A549 treated with AZD2906 at 1 μM for 4 hours (cell line): ENCODE results near the gene DSCAML1. TPM values are rescaled to one million over a fixed set of nuclear protein-coding genes. Genes with fewer than 3 reads are reported as not detected.

Experiments used
- total RNA-seq: library from RNA; stranded (reverse); fragments of 200-300 nt; extraction: Qiagen RNA extraction; gene quantifications from 5 replicates; pipeline ENCODE4 v1.2.3, GENCODE V29; 2022

DSCAML1 gene
- total RNA-seq: 0.14 to 0.64 TPM (median 0.34 TPM) in 5 replicates

GRCh38 chr11:117796872-117797529 is at the start of gene DSCAML1:
Gene DSCAML1, minus strand, starts transcription at chr11:117797216. Its CDS starts 137 bp downstream, at chr11:117797079.

GRCh38 chr11:117824571-117825537 is 27.8 kb upstream of the DSCAML1 start, which contains the start of gene FXYD2:
Gene FXYD2, minus strand, starts transcription at chr11:117824744. Its CDS starts 66 bp downstream, at chr11:117824678.

Other genes with a start within 250 kb of the DSCAML1 start
- 13.5 to 21.2 TPM (median 15.8 TPM) in 5 replicates for gene FXYD2, start 27.5 kb upstream of the DSCAML1 start, total RNA-seq
- gene FXYD6, start 79.4 kb upstream of the DSCAML1 start, total RNA-seq: 0.16 to 0.55 TPM (median 0.28 TPM) in 5 replicates
- gene TMPRSS13, start 132.2 kb upstream of the DSCAML1 start, total RNA-seq: 0.02 TPM in 1 of 5 replicates, not detected in the others
- gene IL10RA, start 189.2 kb upstream of the DSCAML1 start, total RNA-seq: 0.07 to 0.38 TPM (median 0.15 TPM) in 4 of 5 replicates, not detected in the other